Parathyroid adenoma (tissue), 2 donors: ENCODE measurements around the gene CFAP107.

Experiments
- H2AFZ ChIP-seq: fragments of 300-600 bp; sonication (generic); one replicate; pipeline ENCODE4 v1.7.0; 2017; ENCODE audit warnings: antibody characterized with exemption, mild to moderate bottlenecking
- H3K27ac ChIP-seq: fragments of 300-600 bp; sonication (generic); one replicate; pipeline ENCODE4 v1.7.0; 2017
- H3K27me3 ChIP-seq: fragments of 300-600 bp; sonication (generic); one replicate; pipeline ENCODE4 v1.7.0; 2017; ENCODE audit warnings: low read length; ENCODE audit not compliant: control insufficient read depth, insufficient read depth
- H3K36me3 ChIP-seq: fragments of 300-600 bp; sonication (generic); one replicate; pipeline ENCODE4 v1.7.0; 2017; ENCODE audit warnings: low read length; ENCODE audit not compliant: control insufficient read depth, insufficient read depth
- H3K4me1 ChIP-seq: fragments of 300-600 bp; sonication (generic); one replicate; pipeline ENCODE4 v1.7.0; 2017; ENCODE audit warnings: control low read depth
- H3K4me2 ChIP-seq: fragments of 300-600 bp; sonication (generic); one replicate; pipeline ENCODE4 v1.7.0; 2017; ENCODE audit warnings: low read length
- H3K4me3 ChIP-seq: fragments of 300-600 bp; sonication (generic); one replicate; pipeline ENCODE4 v1.7.0; 2017; ENCODE audit warnings: low read depth, low read length
- H3K79me2 ChIP-seq: fragments of 300-600 bp; sonication (generic); one replicate; pipeline ENCODE4 v1.7.0; 2017; ENCODE audit warnings: control low read depth
- H3K9ac ChIP-seq: fragments of 300-600 bp; sonication (generic); one replicate; pipeline ENCODE4 v1.7.0; 2017; ENCODE audit warnings: mild to moderate bottlenecking
- H3K9me3 ChIP-seq: fragments of 300-600 bp; sonication (generic); one replicate; pipeline ENCODE4 v1.7.0; 2017; ENCODE audit warnings: low read length; ENCODE audit not compliant: control insufficient read depth
- CTCF ChIP-seq: fragments of 300-600 bp; sonication (generic); IDR thresholded peaks from one replicate; pipeline ENCODE4 v1.7.0; 2017; ENCODE audit warnings: antibody characterized with exemption, mild to moderate bottlenecking
- donor health status: primary hyperparathyroidism.

Gene CFAP107

GRCh38 chr1:12809933-12810332 lies 63.9 kb downstream of the CFAP107 start:
- H3K4me3 ChIP-seq = no peak overlapping the region
- no peaks in the 10 kb centered on the region for H3K27me3 ChIP-seq
- H3K9ac ChIP-seq = no peak overlapping the region
- H3K9me3 ChIP-seq = no peaks in the 10 kb centered on the region
- no peak overlapping the region for H3K27ac ChIP-seq
- H2AFZ ChIP-seq = no peak overlapping the region
- no peaks in the 10 kb centered on the region for H3K79me2 ChIP-seq
- H3K4me2 ChIP-seq = no peak overlapping the region
- H3K4me1 ChIP-seq = no peaks in the 10 kb centered on the region
- TF ChIP-seq CTCF = no peak
- no peaks in the 10 kb centered on the region for H3K36me3 ChIP-seq

GRCh38 chr1:12810691-12811408 lies 64.8 kb downstream of the CFAP107 start:
- Histone ChIP-seq H3K36me3 (no peaks in the 10 kb centered on the region), H3K9me3 (no peaks in the 10 kb centered on the region), H3K9ac (no peak overlapping the region), H2AFZ (no peak overlapping the region), H3K4me3 (no peak overlapping the region), H3K4me2 (no peak overlapping the region), H3K4me1 (no peaks in the 10 kb centered on the region), H3K27me3 (no peaks in the 10 kb centered on the region), H3K27ac (no peak overlapping the region), H3K79me2 (no peaks in the 10 kb centered on the region)
- no peak for TF ChIP-seq CTCF

- Histone ChIP-seq H3K36me3 (no peaks in the 10 kb centered on the region), H3K9ac (no peak overlapping the region), H3K4me3 (no peak overlapping the region), H3K4me1 (no peaks in the 10 kb centered on the region), H3K79me2 (no peaks in the 10 kb centered on the region), H3K27me3 (no peaks in the 10 kb centered on the region), H3K27ac (no peak overlapping the region), H3K9me3 (no peaks in the 10 kb centered on the region), H3K4me2 (no peak overlapping the region), H2AFZ (no peak overlapping the region)
- no peak for TF ChIP-seq CTCF
These were observed 65.4 kb downstream of the CFAP107 start for GRCh38 chr1:12811409-12811784.
